HG03469 (cell line): ENCODE data around the gene PCNA.
A peak's percentile ranks its signal among the peaks of the same experiment; 100 is the strongest.

Experiments used
- ATAC-seq: cut with Tn5 transposase; IDR thresholded peaks from one replicate; pipeline ENCODE4 v1.9.1; 2021; ENCODE audit warnings: mild to moderate bottlenecking, moderate library complexity, moderate number of reproducible peaks; ENCODE audit not compliant: unreplicated experiment

The PCNA gene

GRCh38 chr20:5119435-5120184, at the start of gene PCNA:
Gene PCNA (minus strand): TSS chr20:5119958. CDS start chr20:5119798, 160 bp downstream.
- peak; percentile 86 for ATAC-seq

GRCh38 chr20:5168651-5169396, 49.1 kb upstream of the PCNA start:
- ATAC-seq = no peak

- ATAC-seq = no peak
Observed at GRCh38 chr20:5164645-5165625, 45.2 kb upstream of the PCNA start.

GRCh38 chr20:5161536-5162164, 41.9 kb upstream of the PCNA start:
- no peak for ATAC-seq

GRCh38 chr20:5160882-5161281, 41.1 kb upstream of the PCNA start:
- no peak for ATAC-seq

GRCh38 chr20:5159928-5160327, 40.2 kb upstream of the PCNA start:
- ATAC-seq = no peak

- ATAC-seq = no peak
Observed at GRCh38 chr20:5156675-5157448, 37.1 kb upstream of the PCNA start.

GRCh38 chr20:5155404-5155803, 35.6 kb upstream of the PCNA start:
- ATAC-seq = no peak

- ATAC-seq = no peak
Observed at GRCh38 chr20:5154543-5154925, 34.8 kb upstream of the PCNA start.

- ATAC-seq = no peak
Observed at GRCh38 chr20:5153612-5154542, 34.1 kb upstream of the PCNA start.

- no peak for ATAC-seq
Observed at GRCh38 chr20:5153152-5153467, 33.4 kb upstream of the PCNA start.

GRCh38 chr20:5150226-5151076, 30.7 kb upstream of the PCNA start:
- no peak for ATAC-seq

- ATAC-seq = no peak
Observed at GRCh38 chr20:5149892-5150225, 30.1 kb upstream of the PCNA start.

GRCh38 chr20:5148581-5148980, 28.8 kb upstream of the PCNA start:
- no peak for ATAC-seq

GRCh38 chr20:5146871-5147592, 27.3 kb upstream of the PCNA start:
- no peak for ATAC-seq

- ATAC-seq = no peak
Observed at GRCh38 chr20:5146099-5146668, 26.4 kb upstream of the PCNA start.

GRCh38 chr20:5145365-5146098, 25.8 kb upstream of the PCNA start:
- no peak for ATAC-seq
